ENCODE results near the gene PNKD. TPM values are rescaled to one million over a fixed set of nuclear protein-coding genes. Genes with fewer than 3 reads are reported as not detected.

Gene PNKD
- total RNA-seq, 1 donor, result 26.8 TPM

DNA sequence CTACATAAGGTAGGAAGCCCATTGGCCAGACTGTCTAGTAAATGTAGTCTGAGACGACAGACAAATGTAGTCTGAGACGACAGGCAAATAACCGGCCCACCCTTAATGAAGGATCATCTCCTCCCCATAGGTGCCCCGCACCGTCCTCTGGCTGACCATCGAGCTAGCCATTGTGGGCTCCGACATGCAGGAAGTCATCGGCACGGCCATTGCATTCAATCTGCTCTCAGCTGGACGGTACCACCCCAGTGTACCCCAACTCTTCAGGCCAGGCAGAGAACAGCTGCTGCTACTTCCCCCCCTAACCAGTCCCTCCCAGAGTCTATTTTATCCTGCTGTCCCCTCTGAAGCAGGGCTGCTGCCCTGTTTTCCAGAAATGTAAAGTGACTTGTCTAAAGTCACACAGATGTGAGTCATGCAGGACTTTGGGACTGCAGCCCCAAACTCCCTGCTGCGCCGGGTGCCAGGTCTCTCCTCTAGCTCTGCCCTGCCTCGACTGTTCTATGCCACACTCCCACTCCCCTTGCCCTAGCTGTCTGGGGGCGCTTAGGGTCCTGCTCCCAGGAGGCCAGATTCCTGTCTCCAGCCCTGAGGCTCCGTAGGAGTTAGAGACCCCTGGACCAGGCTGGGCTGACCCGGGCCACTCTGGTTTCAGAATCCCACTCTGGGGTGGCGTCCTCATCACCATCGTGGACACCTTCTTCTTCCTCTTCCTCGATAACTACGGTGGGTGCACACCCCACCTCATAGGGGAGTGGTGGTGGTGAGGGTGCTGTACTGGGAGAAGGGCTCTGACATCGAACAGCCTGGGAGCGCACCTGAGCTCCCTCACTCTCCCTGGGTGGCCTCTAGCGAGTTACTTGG, 116.4 kb downstream of the PNKD start:
- H3K4me3 ChIP-seq (ENCODE audit: low read depth, low read length), result no peak overlapping the region
- TF ChIP-seq, protein P1, sequence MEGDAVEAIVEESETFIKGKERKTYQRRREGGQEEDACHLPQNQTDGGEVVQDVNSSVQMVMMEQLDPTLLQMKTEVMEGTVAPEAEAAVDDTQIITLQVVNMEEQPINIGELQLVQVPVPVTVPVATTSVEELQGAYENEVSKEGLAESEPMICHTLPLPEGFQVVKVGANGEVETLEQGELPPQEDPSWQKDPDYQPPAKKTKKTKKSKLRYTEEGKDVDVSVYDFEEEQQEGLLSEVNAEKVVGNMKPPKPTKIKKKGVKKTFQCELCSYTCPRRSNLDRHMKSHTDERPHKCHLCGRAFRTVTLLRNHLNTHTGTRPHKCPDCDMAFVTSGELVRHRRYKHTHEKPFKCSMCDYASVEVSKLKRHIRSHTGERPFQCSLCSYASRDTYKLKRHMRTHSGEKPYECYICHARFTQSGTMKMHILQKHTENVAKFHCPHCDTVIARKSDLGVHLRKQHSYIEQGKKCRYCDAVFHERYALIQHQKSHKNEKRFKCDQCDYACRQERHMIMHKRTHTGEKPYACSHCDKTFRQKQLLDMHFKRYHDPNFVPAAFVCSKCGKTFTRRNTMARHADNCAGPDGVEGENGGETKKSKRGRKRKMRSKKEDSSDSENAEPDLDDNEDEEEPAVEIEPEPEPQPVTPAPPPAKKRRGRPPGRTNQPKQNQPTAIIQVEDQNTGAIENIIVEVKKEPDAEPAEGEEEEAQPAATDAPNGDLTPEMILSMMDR (IDR thresholded peaks at IDR 0.05; ENCODE audit: insufficient read depth, low read depth, low read length), result no peak
- no peak for DNase-seq (ENCODE audit: low read depth)

DNA sequence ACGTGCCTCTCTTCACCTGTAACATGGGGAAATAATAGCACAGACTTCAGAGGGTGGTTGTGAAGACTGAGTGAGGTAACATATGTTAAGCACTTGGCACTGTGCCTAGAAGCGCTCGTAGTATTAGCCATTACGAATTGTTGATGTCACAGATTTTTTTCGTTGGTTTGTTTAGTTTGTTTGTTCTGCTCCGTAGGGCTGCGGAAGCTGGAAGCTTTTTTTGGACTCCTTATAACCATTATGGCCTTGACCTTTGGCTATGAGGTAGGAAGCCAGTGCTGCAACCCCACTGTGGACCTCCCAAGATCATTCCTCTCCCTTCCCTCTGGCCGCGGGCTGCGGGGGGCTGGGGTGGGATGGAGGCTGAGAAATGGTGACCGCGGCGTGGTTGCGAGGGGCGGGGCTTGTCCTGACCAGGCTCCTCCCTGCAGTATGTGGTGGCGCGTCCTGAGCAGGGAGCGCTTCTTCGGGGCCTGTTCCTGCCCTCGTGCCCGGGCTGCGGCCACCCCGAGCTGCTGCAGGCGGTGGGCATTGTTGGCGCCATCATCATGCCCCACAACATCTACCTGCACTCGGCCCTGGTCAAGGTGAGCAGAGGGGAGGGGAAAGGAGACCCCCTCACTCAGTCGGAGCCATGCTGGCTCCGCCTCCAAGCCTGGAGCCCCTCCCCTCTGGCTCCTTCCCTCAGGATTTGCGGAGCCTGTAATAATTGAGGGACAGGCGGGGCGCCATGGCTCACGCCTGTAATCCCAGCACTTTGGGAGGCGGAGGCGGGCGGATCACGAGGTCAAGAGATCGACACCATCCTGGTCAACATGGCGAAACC, 117.3 kb downstream of the PNKD start:
- TF ChIP-seq, protein P1 (IDR thresholded peaks at IDR 0.05; ENCODE audit: insufficient read depth, low read depth, low read length), result no peak
- peak overlapping the region; percentile 44 for H3K4me3 ChIP-seq (ENCODE audit: low read depth, low read length)
- DNase-seq (ENCODE audit: low read depth), result peak; percentile 88

DNA sequence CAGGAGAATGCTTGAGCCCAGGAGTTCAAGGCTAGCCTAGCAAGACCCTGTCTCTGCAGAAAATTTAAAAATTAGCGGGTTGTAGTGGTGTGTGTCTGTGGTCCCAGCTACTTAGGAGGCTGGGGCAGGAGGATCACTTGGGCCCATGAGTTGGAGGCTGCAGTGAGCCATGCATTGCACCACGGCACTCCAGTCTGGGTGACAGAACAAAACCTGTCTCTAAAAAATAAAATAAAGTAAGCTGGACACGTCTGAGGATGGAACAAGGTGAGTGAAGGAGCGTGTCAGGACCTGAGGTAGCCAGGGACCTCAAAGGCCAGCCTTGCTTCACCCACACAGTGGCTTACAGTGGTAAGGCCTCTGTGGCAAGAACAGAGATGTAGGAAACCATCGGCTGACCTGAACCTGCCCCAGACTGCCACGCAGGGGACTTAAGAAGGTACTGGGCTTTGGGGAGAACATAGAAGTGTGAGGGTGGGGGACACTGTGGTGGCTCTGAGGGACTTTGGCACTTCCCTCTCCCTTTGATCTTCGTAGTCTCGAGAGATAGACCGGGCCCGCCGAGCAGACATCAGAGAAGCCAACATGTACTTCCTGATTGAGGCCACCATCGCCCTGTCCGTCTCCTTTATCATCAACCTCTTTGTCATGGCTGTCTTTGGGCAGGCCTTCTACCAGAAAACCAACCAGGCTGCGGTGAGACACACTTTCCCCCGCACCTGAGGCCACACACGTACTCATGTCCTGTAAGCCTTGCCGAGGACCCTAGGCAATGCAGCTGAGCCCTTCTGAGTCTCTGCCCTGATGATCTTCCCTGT, 119.2 kb downstream of the PNKD start:
- H3K4me3 ChIP-seq (ENCODE audit: low read depth, low read length), result no peak overlapping the region
- DNase-seq (ENCODE audit: low read depth), result no peak
- TF ChIP-seq, protein P1 (IDR thresholded peaks at IDR 0.05; ENCODE audit: insufficient read depth, low read depth, low read length), result no peak

DNA sequence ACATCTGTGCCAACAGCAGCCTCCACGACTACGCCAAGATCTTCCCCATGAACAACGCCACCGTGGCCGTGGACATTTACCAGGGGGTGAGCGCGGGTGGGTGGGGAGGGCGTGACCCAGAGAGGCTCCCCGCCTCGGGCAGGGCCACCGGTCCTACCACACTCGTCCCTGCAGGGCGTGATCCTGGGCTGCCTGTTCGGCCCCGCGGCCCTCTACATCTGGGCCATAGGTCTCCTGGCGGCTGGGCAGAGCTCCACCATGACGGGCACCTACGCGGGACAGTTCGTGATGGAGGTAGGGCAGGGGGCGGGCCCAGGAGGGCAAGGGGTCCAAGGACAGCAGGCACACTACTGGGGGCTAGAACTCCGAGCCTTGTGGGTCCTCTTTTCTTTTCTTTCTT, 120.9 kb downstream of the PNKD start:
- H3K4me3 ChIP-seq (ENCODE audit: low read depth, low read length), result no peak overlapping the region
- TF ChIP-seq, protein P1 (IDR thresholded peaks at IDR 0.05; ENCODE audit: insufficient read depth, low read depth, low read length), result no peak
- DNase-seq (ENCODE audit: low read depth), result no peak

DNA sequence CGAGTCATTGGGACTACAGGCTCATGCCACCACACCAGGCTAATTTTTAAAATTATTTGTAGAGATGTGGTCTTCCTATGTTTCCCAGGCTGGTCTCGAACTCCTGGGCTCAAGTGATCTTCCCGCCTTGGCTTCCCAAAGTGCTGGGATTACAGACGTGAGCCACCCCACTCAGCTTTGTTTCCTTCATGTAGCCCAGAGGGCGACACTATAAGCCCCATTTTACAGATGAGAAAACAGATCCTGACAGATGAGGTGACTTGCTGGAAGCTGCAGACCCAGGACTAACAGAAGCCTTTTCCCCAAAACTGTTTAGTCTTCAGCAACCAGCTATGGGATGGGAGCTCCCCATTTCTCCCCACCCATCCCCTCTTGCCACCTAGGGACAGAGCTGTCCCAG, 122.1 kb downstream of the PNKD start:
- TF ChIP-seq, protein P1 (IDR thresholded peaks at IDR 0.05; ENCODE audit: insufficient read depth, low read depth, low read length), result no peak
- DNase-seq (ENCODE audit: low read depth), result no peak
- H3K4me3 ChIP-seq (ENCODE audit: low read depth, low read length), result no peak overlapping the region

DNA sequence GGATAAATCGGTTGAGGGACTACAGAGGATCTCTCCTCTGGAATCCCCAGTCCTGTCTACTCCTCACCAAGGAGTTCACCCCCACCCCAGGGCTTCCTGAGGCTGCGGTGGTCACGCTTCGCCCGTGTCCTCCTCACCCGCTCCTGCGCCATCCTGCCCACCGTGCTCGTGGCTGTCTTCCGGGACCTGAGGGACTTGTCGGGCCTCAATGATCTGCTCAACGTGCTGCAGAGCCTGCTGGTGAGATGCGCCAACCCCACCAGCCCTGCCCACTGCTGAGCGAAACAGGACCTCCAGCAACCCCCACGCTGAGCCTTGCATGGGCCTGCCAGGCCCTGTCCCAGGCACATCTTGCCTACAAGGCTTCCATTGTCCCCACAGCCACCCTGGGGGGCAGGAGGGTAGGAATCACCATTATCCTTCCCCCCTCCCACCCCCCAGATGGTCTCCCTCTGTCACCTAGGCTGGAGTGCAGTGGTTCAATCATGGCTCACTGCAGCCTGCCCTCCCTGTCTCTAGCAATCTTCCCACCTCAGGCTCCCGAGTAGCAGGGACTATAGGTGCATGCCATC, 122.7 kb downstream of the PNKD start:
- no peak overlapping the region for H3K4me3 ChIP-seq (ENCODE audit: low read depth, low read length)
- no peak for DNase-seq (ENCODE audit: low read depth)
- TF ChIP-seq, protein P1 (IDR thresholded peaks at IDR 0.05; ENCODE audit: insufficient read depth, low read depth, low read length), result no peak

Data from fibroblast of villous mesenchyme (primary cell).